ENCODE measurements around the gene ACTR2.

GRCh38 chr2:65212619-65213018, 15.0 kb upstream of the ACTR2 start:
- TF ChIP-seq CTCF (IDR thresholded peaks at IDR 0.05) (no peak), MLX (CRISPR knock-in tag; IDR thresholded peaks at IDR 0.05) (no peak), MAX (CRISPR knock-in tag; IDR thresholded peaks at IDR 0.05) (no peak), HMGXB4 (CRISPR knock-in tag; IDR thresholded peaks at IDR 0.05) (no peak), ATF3 (CRISPR knock-in tag; conservative IDR thresholded peaks at IDR 0.05) (no peak), AFF4 (CRISPR knock-in tag; IDR thresholded peaks at IDR 0.05; ENCODE audit: borderline replicate concordance) (no peak), PRRX2 (CRISPR knock-in tag; IDR thresholded peaks at IDR 0.05) (no peak), SP1 (CRISPR knock-in tag; conservative IDR thresholded peaks at IDR 0.05) (no peak), CREB1 (CRISPR knock-in tag; IDR thresholded peaks at IDR 0.05) (no peak), ZNF416 (CRISPR knock-in tag; IDR thresholded peaks at IDR 0.05) (no peak), NR1H2 (CRISPR knock-in tag; IDR thresholded peaks at IDR 0.05) (no peak), ZNF281 (CRISPR knock-in tag; IDR thresholded peaks at IDR 0.05) (no peak), ZNF671 (CRISPR knock-in tag; IDR thresholded peaks at IDR 0.05) (no peak)

Measured in WTC11 (cell line).